K562 (cell line): ENCODE data around the gene GP1BB. TPM values are rescaled to one million over a fixed set of nuclear protein-coding genes. Genes with fewer than 3 reads are reported as not detected.

Experiments
- ARHGAP35 ChIP-seq: fragments of 450-650 bp; IDR thresholded peaks from 2 replicates; pipeline ENCODE4 v1.6.1; 2018; ENCODE audit not compliant: partially characterized antibody
- ARID3A ChIP-seq: IDR thresholded peaks from 2 replicates; pipeline ENCODE4 v1.6.1; 2012; ENCODE audit warnings: low read depth, low read length, improper control_type of control experiment, borderline replicate concordance
- ARID3B ChIP-seq: fragments of 250-450 bp; sonication (Bioruptor Pico); IDR thresholded peaks from 2 replicates; pipeline ENCODE4 v1.4.0; 2020; ENCODE audit warnings: borderline replicate concordance
- CHD2 ChIP-seq: IDR thresholded peaks from 2 replicates; pipeline ENCODE4 v1.6.1; 2011; ENCODE audit warnings: low read depth, low read length
- HMGXB4 ChIP-seq: sonication (generic); formaldehyde crosslinking; IDR thresholded peaks from 2 replicates; pipeline ENCODE4 v1.8.1; 2023; ENCODE audit warnings: mild to moderate bottlenecking, missing genetic modification reagents
- KAT2B ChIP-seq: IDR thresholded peaks from one replicate; pipeline ENCODE4 v1.6.1; 2012; ENCODE audit warnings: low read depth, mild to moderate bottlenecking, control low read depth, inconsistent platforms, low read length, moderate library complexity
- MCM2 ChIP-seq: fragments of 450-650 bp; IDR thresholded peaks from 2 replicates; pipeline ENCODE4 v1.6.1; 2017; ENCODE audit warnings: low read depth, mild to moderate bottlenecking
- MTA2 ChIP-seq: fragments of 450-650 bp; IDR thresholded peaks from 2 replicates; pipeline ENCODE4 v1.6.1; 2016; ENCODE audit warnings: low read depth
- PKNOX1 ChIP-seq: fragments of 450-650 bp; IDR thresholded peaks from 2 replicates; pipeline ENCODE4 v1.6.1; 2016
- RFX7 ChIP-seq: fragments of 250-450 bp; sonication (Bioruptor Pico); IDR thresholded peaks from 2 replicates; pipeline ENCODE4 v1.5.1; 2021; ENCODE audit warnings: mild to moderate bottlenecking
- RUNX1 ChIP-seq: sonication (generic); IDR thresholded peaks from 2 replicates; pipeline ENCODE4 v1.6.1; 2016; ENCODE audit warnings: antibody characterized with exemption, low read depth
- ZNF143 ChIP-seq: sonication (generic); formaldehyde crosslinking; IDR thresholded peaks from 2 replicates; pipeline ENCODE4 v1.9.0; 2022; ENCODE audit warnings: mild to moderate bottlenecking, missing genetic modification reagents
- ZNF398 ChIP-seq: fragments of 250-450 bp; sonication (Bioruptor Pico); IDR thresholded peaks from 2 replicates; pipeline ENCODE4 v1.8.0; 2021; ENCODE audit warnings: moderate library complexity, mild to moderate bottlenecking, inconsistent platforms
- ZNF77 ChIP-seq: fragments of 250-450 bp; sonication (Bioruptor Pico); IDR thresholded peaks from 2 replicates; pipeline ENCODE4 v1.5.0; 2020
- polyA plus RNA-seq, 8 experiments: library from polyadenylated mRNA; depleted of rRNA in 4 of 8; stranded (reverse) in 5 of 8; unstranded in 3 of 8; fragments of >200 nt; fragmentation: Nextera tagmentation in 2 of 8; fragmentation: Illumina TruSeq in 1 of 8; extraction: Ambion mirVana in 2 of 8; extraction: Trizol in 1 of 8; gene quantifications; 2 replicates each; pipeline versions ENCODE4 v1.2.1 to v1.2.3, GENCODE V29; 2011 to 2014; ENCODE audit warnings: inconsistent platforms in 1 of 8, missing spikeins in 1 of 8
- total RNA-seq, 7 experiments: library from RNA; depleted of rRNA in 6 of 7; stranded (reverse); fragments of >200 nt in 6 of 7; fragmentation: Illumina TruSeq in 2 of 7; extraction: Trizol in 2 of 7; gene quantifications; 2 replicates each; pipeline versions ENCODE4 v1.2.1 to v1.2.3, GENCODE V29; 2011 to 2021; ENCODE audit warnings: low replicate concordance in 1 of 7
- TF ChIP-seq, protein P1 (sequence below): sonication (generic); formaldehyde crosslinking; IDR thresholded peaks from 2 replicates; pipeline ENCODE4 v1.4.0; 2020; ENCODE audit warnings: mild to moderate bottlenecking, missing genetic modification reagents
- TF ChIP-seq, protein P2 (sequence below), 2 experiments: fragments of 450-650 bp in 1 of 2; sonication (generic) in 1 of 2; formaldehyde crosslinking in 1 of 2; IDR thresholded peaks in 1 of 2; conservative IDR thresholded peaks in 1 of 2; 2 replicates each; pipeline versions ENCODE4 v1.6.1 to v1.8.1; 2016 to 2023; ENCODE audit warnings: mild to moderate bottlenecking in 2 of 2, moderate library complexity in 2 of 2, inconsistent platforms in 1 of 2, missing genetic modification reagents in 1 of 2

The GP1BB gene
- total and polyA plus RNA-seq, 9 of the 15 experiments (the other 6 are each of a cell fraction or from before 2014, with no cell fraction given), result 0.69 to 162 (median 2.8) TPM

DNA sequence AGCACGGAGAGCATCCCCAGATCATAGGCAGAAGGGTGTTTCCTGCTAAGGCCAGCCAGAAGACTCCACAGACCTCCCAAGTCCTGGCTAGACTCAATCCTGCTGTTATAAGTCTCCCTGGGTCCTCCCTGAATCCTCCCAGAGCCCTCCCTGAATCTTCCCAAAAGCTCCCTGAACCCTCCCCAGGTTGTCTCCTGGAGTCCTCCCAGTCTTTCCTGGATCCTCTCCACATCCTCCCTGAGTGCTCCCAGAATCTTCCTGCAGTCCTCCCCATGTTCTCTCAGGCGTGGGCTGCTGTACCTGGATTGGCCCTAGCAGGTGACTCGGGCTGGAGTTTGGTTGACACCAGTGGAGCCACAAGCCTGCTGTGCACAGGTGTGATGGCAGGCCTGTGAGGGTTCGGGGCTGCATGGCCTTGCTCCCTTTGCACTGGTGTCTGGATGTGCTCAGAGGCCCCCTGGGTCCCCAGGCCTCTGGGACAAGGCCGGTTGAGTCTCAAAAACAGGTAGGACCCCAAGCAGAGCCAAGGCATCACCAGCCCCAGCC is 11.6 kb downstream of the GP1BB start (continued):
- TF ChIP-seq RUNX1, result 0 out of 2 replicates have a peak, but pooled peaks have one; percentile 24
- no peak for TF ChIP-seq MTA2
- 0 out of 2 replicates have a peak, but pooled peaks have one; percentile 6 for TF ChIP-seq HMGXB4
- TF ChIP-seq ARHGAP35, result peak; percentile 25
- no peak for TF ChIP-seq RFX7 (CRISPR knock-in tag)
- TF ChIP-seq CHD2, result no peak
- peak; percentile 42; the same call in 1 of the 2 replicates for TF ChIP-seq PKNOX1
- TF ChIP-seq MCM2, result peak; percentile 94
- TF ChIP-seq KAT2B, result peak; percentile 15
- TF ChIP-seq ZNF77 (CRISPR knock-in tag), result no peak
- TF ChIP-seq, protein P1, sequence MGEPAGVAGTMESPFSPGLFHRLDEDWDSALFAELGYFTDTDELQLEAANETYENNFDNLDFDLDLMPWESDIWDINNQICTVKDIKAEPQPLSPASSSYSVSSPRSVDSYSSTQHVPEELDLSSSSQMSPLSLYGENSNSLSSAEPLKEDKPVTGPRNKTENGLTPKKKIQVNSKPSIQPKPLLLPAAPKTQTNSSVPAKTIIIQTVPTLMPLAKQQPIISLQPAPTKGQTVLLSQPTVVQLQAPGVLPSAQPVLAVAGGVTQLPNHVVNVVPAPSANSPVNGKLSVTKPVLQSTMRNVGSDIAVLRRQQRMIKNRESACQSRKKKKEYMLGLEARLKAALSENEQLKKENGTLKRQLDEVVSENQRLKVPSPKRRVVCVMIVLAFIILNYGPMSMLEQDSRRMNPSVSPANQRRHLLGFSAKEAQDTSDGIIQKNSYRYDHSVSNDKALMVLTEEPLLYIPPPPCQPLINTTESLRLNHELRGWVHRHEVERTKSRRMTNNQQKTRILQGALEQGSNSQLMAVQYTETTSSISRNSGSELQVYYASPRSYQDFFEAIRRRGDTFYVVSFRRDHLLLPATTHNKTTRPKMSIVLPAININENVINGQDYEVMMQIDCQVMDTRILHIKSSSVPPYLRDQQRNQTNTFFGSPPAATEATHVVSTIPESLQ (CRISPR knock-in tag), result no peak
- TF ChIP-seq ZNF143 (CRISPR knock-in tag), result no peak
- TF ChIP-seq, protein P2, sequence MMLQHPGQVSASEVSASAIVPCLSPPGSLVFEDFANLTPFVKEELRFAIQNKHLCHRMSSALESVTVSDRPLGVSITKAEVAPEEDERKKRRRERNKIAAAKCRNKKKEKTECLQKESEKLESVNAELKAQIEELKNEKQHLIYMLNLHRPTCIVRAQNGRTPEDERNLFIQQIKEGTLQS (IDR thresholded peaks at IDR 0.05), result no peak
- TF ChIP-seq, protein P2 (CRISPR knock-in tag; conservative IDR thresholded peaks at IDR 0.05), result peak; percentile 51; the same call in 1 of the 2 replicates
- TF ChIP-seq ZNF398 (CRISPR knock-in tag), result 0 out of 2 replicates have a peak, but pooled peaks have one; percentile 44
- 0 out of 2 replicates have a peak, but pooled peaks have one; percentile 10 for TF ChIP-seq ARID3B (CRISPR knock-in tag)
- no peak for TF ChIP-seq ARID3A
